CD14-positive monocyte (primary cell): ENCODE results near the gene UBR7. TPM values are rescaled to one million over a fixed set of nuclear protein-coding genes. Genes with fewer than 3 reads are reported as not detected.

Experiments used
- DNase-seq, 3 donors: peaks; one replicate each; pipeline ENCODE4 v3.0.0-alpha.2; 2011 to 2022
- H2AFZ ChIP-seq: 2 replicates; pipeline ENCODE4 v1.6.0; 2012; ENCODE audit warnings: mild to moderate bottlenecking, low read depth, low read length, inconsistent platforms; ENCODE audit not compliant: insufficient read depth, poor library complexity, severe bottlenecking
- H3K27ac ChIP-seq, 2 donors: 1 replicate in 1 of 2; 2 replicates in 1 of 2; pipeline ENCODE4 v1.5.1; 2012 to 2013; ENCODE audit warnings: low read length in 2 of 2, control low read depth in 1 of 2, inconsistent platforms in 1 of 2, low read depth in 1 of 2, mild to moderate bottlenecking in 1 of 2
- H3K27me3 ChIP-seq, 2 donors: one replicate each; pipeline versions ENCODE4 v1.6.0 to v1.6.1; 2011 to 2013; ENCODE audit warnings: low read length in 2 of 2; ENCODE audit not compliant: control insufficient read depth in 2 of 2, insufficient read depth in 2 of 2
- H3K36me3 ChIP-seq, 2 donors: replicated peaks in 1 of 2; 1 replicate in 1 of 2; 2 replicates in 1 of 2; pipeline versions ENCODE4 v1.5.1 to v1.6.1; 2012 to 2013; ENCODE audit warnings: low read length in 2 of 2, control low read depth in 1 of 2, inconsistent platforms in 1 of 2, mild to moderate bottlenecking in 1 of 2; ENCODE audit not compliant: insufficient read depth in 2 of 2, control insufficient read depth in 1 of 2
- H3K4me1 ChIP-seq, 2 donors: 1 replicate in 1 of 2; 2 replicates in 1 of 2; pipeline versions ENCODE4 v1.5.1 to v1.6.1; 2012 to 2013; ENCODE audit warnings: low read length in 2 of 2, control low read depth in 1 of 2, inconsistent platforms in 1 of 2, mild to moderate bottlenecking in 1 of 2, moderate library complexity in 1 of 2; ENCODE audit not compliant: insufficient read depth in 2 of 2, control insufficient read depth in 1 of 2
- H3K4me2 ChIP-seq: replicated peaks from 2 replicates; pipeline ENCODE3; 2012; ENCODE audit warnings: low read length, moderate library complexity, mild to moderate bottlenecking; ENCODE audit not compliant: poor library complexity, severe bottlenecking; ENCODE audit errors: extremely low read depth
- H3K4me3 ChIP-seq, 3 experiments: fragments of 200-600 bp in 1 of 3; sonication (generic) in 1 of 3; replicated peaks in 1 of 3; 1 replicate in 2 of 3; 2 replicates in 1 of 3; pipeline ENCODE4 v1.5.1; 2011 to 2013; ENCODE audit warnings: low read length in 3 of 3, mild to moderate bottlenecking in 3 of 3, control low read depth in 2 of 3, low read depth in 2 of 3, inconsistent platforms in 1 of 3, moderate library complexity in 1 of 3
- H3K79me2 ChIP-seq: 2 replicates; pipeline ENCODE4 v1.6.0; 2012; ENCODE audit warnings: mild to moderate bottlenecking, control low read depth, inconsistent platforms, low read length, moderate library complexity; ENCODE audit not compliant: insufficient read depth
- H3K9ac ChIP-seq: 2 replicates; pipeline ENCODE4 v1.6.0; 2017; ENCODE audit warnings: low read length, mild to moderate bottlenecking; ENCODE audit not compliant: insufficient read depth, poor library complexity, severe bottlenecking
- H3K9me3 ChIP-seq, 2 donors: replicated peaks in 1 of 2; 1 replicate in 1 of 2; 2 replicates in 1 of 2; pipeline versions ENCODE4 v1.5.1 to v1.6.1; 2012 to 2013; ENCODE audit warnings: low read length in 2 of 2, control low read depth in 1 of 2; ENCODE audit not compliant: control insufficient read depth in 1 of 2, insufficient read depth in 1 of 2
- H4K20me1 ChIP-seq: 2 replicates; pipeline ENCODE4 v1.6.0; 2012; ENCODE audit warnings: mild to moderate bottlenecking, low read length, control low read depth, moderate library complexity; ENCODE audit not compliant: insufficient read depth
- H3K27ac Mint-ChIP-seq, 7 donors: one replicate each; pipeline ENCODE4 v1.8.0; 2020; ENCODE audit warnings: mild to moderate bottlenecking in 7 of 7, mixed read lengths in 7 of 7, moderate library complexity in 6 of 7, inconsistent platforms in 2 of 7
- H3K27me3 Mint-ChIP-seq, 3 donors: one replicate each; pipeline ENCODE4 v1.8.0; 2021 to 2022; ENCODE audit warnings: low read depth in 3 of 3, mild to moderate bottlenecking in 3 of 3, mixed read lengths in 3 of 3, moderate library complexity in 3 of 3, inconsistent platforms in 1 of 3
- H3K36me3 Mint-ChIP-seq, 2 donors: one replicate each; pipeline ENCODE4 v1.8.0; 2020; ENCODE audit warnings: mixed read lengths in 2 of 2, inconsistent platforms in 1 of 2, mild to moderate bottlenecking in 1 of 2
- H3K4me1 Mint-ChIP-seq: one replicate; pipeline ENCODE4 v1.8.0; 2020; ENCODE audit warnings: mild to moderate bottlenecking, mixed read lengths
- H3K4me3 Mint-ChIP-seq, 2 donors: one replicate each; pipeline ENCODE4 v1.8.0; 2020; ENCODE audit warnings: mild to moderate bottlenecking in 2 of 2, mixed read lengths in 2 of 2, moderate library complexity in 1 of 2
- H3K9me3 Mint-ChIP-seq, 7 donors: one replicate each; pipeline ENCODE4 v1.8.0; 2020 to 2022; ENCODE audit warnings: mixed read lengths in 7 of 7, mild to moderate bottlenecking in 6 of 7, moderate library complexity in 6 of 7, inconsistent platforms in 2 of 7
- WGBS: methylation state at CpG from one replicate; pipeline ENCODE4 v1.1.5; 2013; ENCODE audit warnings: missing lambda C conversion rate; ENCODE audit not compliant: insufficient coverage; 5-methylcytosine and 5-hydroxymethylcytosine counted together
- intact Hi-C, 2 donors: fragments of 100-400 bp; cut with micrococcal nuclease; formaldehyde crosslinking; loops; one replicate each; pipeline versions ENCODE4 v1.15.0 to v1.15.1; 2023
- polyA plus RNA-seq, 3 donors: library from polyadenylated mRNA; depleted of rRNA in 1 of 3; unstranded in 2 of 3; stranded (reverse) in 1 of 3; fragments of 300-500 nt in 2 of 3; fragments of >200 nt in 1 of 3; fragmentation: Illumina TruSeq in 2 of 3; gene quantifications; 1 replicate in 2 of 3; 2 replicates in 1 of 3; pipeline ENCODE4 v1.2.3, GENCODE V29; 2012 to 2021
- TF ChIP-seq, protein P1 (sequence below): fragments of 200-600 bp; IDR thresholded peaks from one replicate; pipeline ENCODE4 v1.8.0; 2022; ENCODE audit warnings: antibody characterized with exemption, mild to moderate bottlenecking

The UBR7 gene
- polyA plus RNA-seq, 3 donors = 8.2 to 16.7 (median 14.0) TPM

DNA sequence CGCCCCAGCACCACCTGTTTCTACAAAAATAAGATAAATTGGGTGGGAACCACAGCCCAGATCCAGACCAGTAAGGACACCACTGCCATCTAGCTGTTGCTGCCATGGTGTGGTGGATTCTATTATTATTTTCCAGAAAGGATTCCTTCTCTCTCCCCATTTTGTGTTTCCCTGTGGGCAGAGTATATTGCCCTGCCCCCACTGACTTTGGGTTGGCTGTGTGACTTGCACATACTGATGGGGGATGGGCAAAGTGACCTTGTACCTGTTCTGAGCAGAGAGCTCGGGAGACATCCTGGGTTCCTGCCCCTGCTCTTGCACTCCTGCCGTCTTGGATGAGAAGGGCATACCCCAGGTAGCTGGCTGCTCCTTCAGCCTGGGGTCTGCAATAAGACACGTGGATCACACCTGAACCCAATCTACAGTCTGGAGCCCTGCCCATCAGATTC lies 46.7 kb upstream of the UBR7 start:
- Histone ChIP-seq H3K9ac (no peak overlapping the region), H3K79me2 (no peaks in the 10 kb centered on the region), H3K4me1 (no peaks in the 10 kb centered on the region), H4K20me1 (no peaks in the 10 kb centered on the region), H2AFZ (no peak overlapping the region), H3K36me3 (no peaks in the 10 kb centered on the region), H3K9me3 (no peaks in the 10 kb centered on the region), H3K4me3 (no peak overlapping the region), H3K27me3 (no peaks in the 10 kb centered on the region), H3K27ac (no peak overlapping the region), H3K4me2 (no peak overlapping the region)
- H3K36me3 Mint-ChIP-seq = no peaks in the 10 kb centered on the region
- H3K4me1 Mint-ChIP-seq = no peaks in the 10 kb centered on the region
- intact Hi-C loops = no loop called here
- no peaks in the 10 kb centered on the region for H3K27me3 Mint-ChIP-seq
- DNase-seq = peak in 1 of 3 donors; percentile 21
- no peak overlapping the region for H3K27ac Mint-ChIP-seq
- 87% methylated on average over 3 of the region's 4 CpGs for WGBS
- H3K9me3 Mint-ChIP-seq = no peaks in the 10 kb centered on the region
- TF ChIP-seq, protein P1, sequence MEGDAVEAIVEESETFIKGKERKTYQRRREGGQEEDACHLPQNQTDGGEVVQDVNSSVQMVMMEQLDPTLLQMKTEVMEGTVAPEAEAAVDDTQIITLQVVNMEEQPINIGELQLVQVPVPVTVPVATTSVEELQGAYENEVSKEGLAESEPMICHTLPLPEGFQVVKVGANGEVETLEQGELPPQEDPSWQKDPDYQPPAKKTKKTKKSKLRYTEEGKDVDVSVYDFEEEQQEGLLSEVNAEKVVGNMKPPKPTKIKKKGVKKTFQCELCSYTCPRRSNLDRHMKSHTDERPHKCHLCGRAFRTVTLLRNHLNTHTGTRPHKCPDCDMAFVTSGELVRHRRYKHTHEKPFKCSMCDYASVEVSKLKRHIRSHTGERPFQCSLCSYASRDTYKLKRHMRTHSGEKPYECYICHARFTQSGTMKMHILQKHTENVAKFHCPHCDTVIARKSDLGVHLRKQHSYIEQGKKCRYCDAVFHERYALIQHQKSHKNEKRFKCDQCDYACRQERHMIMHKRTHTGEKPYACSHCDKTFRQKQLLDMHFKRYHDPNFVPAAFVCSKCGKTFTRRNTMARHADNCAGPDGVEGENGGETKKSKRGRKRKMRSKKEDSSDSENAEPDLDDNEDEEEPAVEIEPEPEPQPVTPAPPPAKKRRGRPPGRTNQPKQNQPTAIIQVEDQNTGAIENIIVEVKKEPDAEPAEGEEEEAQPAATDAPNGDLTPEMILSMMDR = peak; percentile 27
- H3K4me3 Mint-ChIP-seq = no peak overlapping the region

DNA sequence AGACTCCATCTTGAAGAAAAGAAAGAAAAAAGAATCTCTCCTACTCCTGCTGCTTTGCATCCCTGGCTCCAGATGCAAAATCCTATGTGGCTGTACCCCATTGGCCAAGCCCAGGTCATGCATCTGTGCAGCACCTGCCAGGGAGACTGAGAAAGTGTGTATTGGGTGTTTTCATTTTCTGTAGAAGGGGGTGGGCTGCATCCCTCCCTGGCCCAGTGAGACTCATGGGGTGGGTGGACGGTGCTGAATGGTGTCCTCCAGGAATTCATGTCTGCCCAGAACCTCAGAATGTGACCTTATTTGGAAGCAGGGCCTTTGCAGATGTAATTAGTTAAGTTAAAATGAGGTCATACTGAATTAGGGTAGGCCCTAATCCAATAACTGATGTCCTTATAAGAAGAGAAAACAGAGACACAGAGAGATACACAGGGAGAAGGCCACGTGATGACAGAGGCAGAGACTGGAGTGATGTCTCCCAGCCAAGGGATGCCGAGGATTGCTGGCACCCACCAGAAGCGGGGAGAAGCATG lies 45.6 kb upstream of the UBR7 start:
- Histone ChIP-seq H3K36me3 (no peaks in the 10 kb centered on the region), H3K27ac (no peak overlapping the region), H4K20me1 (no peaks in the 10 kb centered on the region), H3K9ac (no peak overlapping the region), H3K4me3 (no peak overlapping the region), H3K4me2 (no peak overlapping the region), H3K79me2 (no peaks in the 10 kb centered on the region), H3K27me3 (no peaks in the 10 kb centered on the region), H2AFZ (no peak overlapping the region), H3K4me1 (no peaks in the 10 kb centered on the region), H3K9me3 (no peaks in the 10 kb centered on the region)
- Mint-ChIP-seq H3K27ac (no peak overlapping the region), H3K36me3 (no peaks in the 10 kb centered on the region), H3K27me3 (no peaks in the 10 kb centered on the region), H3K4me3 (no peak overlapping the region), H3K4me1 (no peaks in the 10 kb centered on the region), H3K9me3 (no peaks in the 10 kb centered on the region)
- TF ChIP-seq, protein P1 = no peak
- WGBS = 94% methylated on average over 3 of the region's 4 CpGs
- intact Hi-C loops = no loop called here
- no peak for DNase-seq
